Measurements from ENCODE around the gene RFT1. TPM values are rescaled to one million over a fixed set of nuclear protein-coding genes. Genes with fewer than 3 reads are reported as not detected.

The RFT1 gene
- total and polyA plus RNA-seq, 2 of the 13 experiments (the other 11 are each of a cell fraction or from before 2014, with no cell fraction given), result 23.2 to 37.0 TPM

GRCh38 chr3:53132347-53132746 lies 2.1 kb upstream of the RFT1 start (continued):
- TF ChIP-seq THRA (CRISPR knock-in tag; IDR thresholded peaks at IDR 0.05; ENCODE audit: borderline replicate concordance) (peak; percentile 33; the same call in 1 of the 2 replicates), HNF1A (IDR thresholded peaks at IDR 0.05; ENCODE audit: low read depth) (no peak), HNF1A (CRISPR knock-in tag; IDR thresholded peaks at IDR 0.05; ENCODE audit: borderline replicate concordance) (no peak), HOXA7 (CRISPR knock-in tag; IDR thresholded peaks at IDR 0.05) (no peak), RXRB (CRISPR knock-in tag; IDR thresholded peaks at IDR 0.05; ENCODE audit: borderline replicate concordance) (peak; percentile 19; the same call in 1 of the 2 replicates), NR2F6 (IDR thresholded peaks at IDR 0.05) (no peak), NR2F6 (CRISPR knock-in tag; IDR thresholded peaks at IDR 0.05) (peak; percentile 37; the same call in 1 of the 2 replicates), ZNF644 (CRISPR knock-in tag; IDR thresholded peaks at IDR 0.05; ENCODE audit: low read depth) (no peak), ZNF124 (CRISPR knock-in tag; IDR thresholded peaks at IDR 0.05) (no peak), HDAC6 (IDR thresholded peaks at IDR 0.05; ENCODE audit: low read depth, low read length) (no peak), DMTF1 (CRISPR knock-in tag; IDR thresholded peaks at IDR 0.05) (no peak), ZNF407 (CRISPR knock-in tag; IDR thresholded peaks at IDR 0.05; ENCODE audit: not compliant biosample characterization) (no peak), ZBTB20 (CRISPR knock-in tag; IDR thresholded peaks at IDR 0.05; ENCODE audit: borderline replicate concordance, low read depth) (no peak), ZNF552 (CRISPR knock-in tag; IDR thresholded peaks at IDR 0.05; ENCODE audit: borderline replicate concordance) (no peak)
